GM19452 (cell line): ENCODE measurements around the gene ZNF438.
"Not testable (repeated sequence)": the region's sequence is repeated elsewhere in the genome, so short reads cannot be mapped to it uniquely, and the experiment has no call there.

Experiments
- ATAC-seq: cut with Tn5 transposase; IDR thresholded peaks from one replicate; pipeline ENCODE4 v1.9.1; 2021; ENCODE audit not compliant: unreplicated experiment

Gene ZNF438

DNA sequence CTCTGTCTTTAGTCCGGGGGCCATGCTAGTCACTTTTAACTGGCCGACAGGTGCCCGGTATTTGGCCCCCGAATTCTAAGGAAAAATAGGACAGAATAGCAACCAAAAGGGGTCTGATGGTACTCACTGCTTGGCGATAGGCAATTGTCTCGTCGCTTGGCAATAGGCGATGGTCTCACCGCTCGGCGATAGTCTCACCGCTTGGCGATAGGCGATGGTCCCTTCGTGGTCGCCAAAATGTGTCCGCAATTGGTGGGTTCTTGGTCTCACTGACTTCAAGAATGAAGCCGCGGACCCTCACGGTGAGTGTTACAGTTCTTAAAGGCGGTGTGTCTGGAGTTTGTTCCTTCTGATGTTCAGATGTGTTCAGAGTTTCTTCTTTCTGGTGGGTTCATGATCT is 130.2 kb downstream of the ZNF438 start:
- ATAC-seq, result not testable (repeated sequence)

DNA sequence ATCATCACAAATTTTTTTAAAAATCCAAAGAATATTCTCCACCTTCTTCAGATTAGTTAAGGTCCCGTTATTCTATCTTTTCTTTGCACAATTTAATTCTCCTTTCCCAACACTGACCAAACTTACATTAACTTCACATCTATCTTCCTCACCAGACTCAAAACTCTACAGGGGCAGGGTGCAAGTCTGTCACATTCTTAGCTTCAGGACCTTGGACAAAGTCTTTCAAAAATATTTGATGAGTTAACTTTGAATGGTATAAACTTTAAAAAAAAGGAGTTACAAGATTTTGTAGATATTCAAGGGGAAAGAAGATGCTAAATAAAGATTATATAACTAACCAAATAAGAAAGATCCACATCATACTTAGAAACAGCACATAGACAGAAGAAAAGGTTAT is 132.7 kb downstream of the ZNF438 start:
- no peak for ATAC-seq

DNA sequence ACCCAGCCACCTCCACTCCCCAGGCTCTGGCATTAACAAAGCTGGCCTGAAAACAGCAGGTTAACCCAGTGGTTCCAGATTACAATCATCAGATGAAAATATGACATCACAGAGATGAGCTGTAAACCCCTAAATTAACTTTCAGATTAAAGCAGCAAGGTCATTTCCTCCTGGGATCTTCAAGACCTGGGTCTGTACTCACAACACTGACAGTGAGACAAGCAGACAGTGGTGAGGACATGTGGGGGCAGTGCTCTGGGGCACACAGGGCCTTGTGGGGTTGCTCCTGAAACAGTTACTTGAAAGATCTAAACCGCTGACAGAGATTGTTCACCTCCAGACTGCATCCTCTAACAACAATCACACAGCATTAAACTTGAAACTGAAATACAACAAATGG is 134.1 kb downstream of the ZNF438 start:
- no peak for ATAC-seq

DNA sequence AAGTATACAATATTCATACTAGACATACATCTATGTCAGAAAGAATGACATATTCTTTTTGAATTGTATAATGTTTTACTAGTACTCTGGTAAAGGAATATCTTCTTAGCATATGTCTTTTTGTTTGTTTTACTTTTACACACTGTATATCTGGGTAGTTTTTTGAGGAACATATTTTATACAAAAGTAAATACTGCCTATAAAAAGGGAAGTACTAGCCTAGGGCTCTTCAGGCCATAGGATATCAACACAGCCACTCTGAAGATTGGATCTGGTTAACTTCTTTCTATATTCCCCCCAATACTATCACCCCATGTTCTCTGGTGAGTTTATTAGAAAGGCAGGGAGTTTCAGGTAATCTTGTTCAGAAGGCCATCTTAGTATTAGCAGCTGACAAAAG is 134.6 kb downstream of the ZNF438 start:
- no peak for ATAC-seq

DNA sequence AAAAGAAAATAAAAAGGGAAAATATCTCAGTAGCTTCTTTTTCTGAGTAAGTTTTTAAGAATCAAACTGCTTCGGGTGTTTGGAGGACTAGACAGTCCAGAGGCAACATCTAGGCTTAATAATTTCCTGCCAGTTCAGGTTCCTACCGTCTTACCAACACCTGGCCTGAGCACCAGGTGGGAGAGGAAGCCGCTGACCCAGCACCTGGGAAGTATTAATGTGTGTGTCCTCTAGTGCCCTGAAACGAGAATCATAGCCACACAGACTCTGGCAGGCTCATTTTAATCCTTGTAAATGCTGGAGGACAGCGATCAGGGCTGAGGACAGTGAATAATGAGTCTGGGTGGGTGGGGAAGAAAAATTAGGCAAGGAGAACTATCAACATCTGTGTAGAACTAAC is 137.4 kb downstream of the ZNF438 start:
- ATAC-seq, result no peak

DNA sequence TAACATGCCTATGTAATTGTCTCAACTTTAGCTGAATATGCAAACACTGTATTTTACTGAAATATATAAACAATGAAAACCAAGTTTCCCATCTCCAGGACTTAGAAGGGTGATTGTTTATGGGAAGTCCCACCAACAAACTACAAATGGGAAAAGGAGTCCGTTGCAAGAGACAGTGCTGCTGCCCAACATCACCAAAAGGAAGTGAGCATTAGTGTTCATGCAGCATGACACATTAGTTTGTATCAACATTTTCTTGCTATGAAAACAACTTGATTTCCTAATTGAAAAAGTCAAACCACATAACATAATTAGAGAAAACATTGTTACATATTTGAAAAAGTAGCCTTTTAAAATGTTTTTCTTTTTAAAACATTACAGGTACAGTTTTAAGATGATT is 138.5 kb downstream of the ZNF438 start:
- no peak for ATAC-seq

DNA sequence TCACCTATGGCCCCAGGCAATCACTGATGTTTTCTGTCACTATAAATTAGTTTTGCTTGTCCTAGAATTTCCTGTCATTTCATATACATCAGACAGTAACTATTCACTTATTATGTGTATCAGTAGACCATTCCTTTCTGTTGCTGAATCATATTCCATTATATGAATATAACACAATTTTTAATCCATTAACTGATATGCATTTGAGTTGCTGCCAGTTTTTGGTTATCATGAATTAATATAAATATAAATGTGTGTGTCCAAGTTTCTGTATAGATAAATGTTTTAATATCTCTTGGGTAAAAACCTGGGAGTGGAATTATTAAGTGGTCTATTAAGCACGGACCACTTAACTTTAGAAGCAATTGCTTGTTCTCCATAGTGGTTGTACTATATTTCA is 143.8 kb downstream of the ZNF438 start:
- no peak for ATAC-seq

DNA sequence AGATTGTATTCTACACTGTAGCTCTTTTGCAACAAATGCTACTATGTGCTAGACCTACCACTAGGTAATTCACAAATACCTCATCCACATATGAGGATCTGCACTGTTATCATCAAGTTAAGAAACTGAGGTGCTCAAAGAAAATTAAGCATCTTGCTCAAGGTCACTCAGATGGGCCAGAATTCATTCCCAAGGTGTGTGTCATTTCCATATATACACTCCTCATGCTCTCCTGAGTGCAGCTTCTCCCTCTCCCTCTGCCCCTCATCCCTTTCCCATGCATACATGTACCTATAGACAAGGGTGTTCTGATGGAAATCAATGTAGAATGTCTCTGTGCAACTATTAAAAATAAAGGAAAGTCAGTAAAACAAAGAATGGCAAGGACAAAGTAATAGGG is 146.2 kb downstream of the ZNF438 start:
- ATAC-seq, result no peak

DNA sequence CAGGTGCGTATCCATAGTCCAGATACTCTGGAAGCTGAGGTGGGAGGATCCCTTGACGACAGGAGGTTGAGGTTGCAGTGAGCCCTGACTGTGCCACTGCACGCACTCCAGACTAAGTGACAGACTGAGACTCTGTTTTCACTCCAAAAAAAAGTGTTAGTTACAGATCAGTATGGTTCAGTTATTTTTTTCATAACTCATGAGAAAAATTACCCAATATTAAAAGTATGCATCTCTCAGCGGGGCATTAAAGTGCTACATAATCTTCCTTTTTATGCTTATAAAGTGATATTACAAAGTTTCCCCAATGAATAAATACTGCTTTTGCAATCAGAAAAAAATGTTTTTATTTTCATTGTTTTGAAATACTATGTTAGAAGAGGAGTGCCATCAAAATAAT is 147.9 kb downstream of the ZNF438 start:
- ATAC-seq, result no peak

DNA sequence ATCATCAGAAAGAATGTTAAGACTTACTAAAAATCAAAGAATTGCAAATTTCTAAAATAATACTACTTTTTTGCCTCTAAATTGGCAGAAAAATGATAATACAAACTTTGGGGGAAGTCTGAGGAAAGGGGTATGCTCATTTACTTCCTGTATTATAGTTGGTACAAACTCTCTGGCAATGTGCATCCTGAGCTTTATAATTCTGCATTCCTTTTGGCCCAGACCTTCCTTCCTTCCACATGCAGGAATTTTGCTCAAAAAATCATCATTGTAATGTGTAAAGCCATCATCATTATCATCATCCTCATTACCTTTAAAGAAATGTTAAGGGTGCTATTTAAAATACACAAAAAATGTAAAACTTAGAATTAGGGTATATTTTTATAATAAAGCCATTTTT is 148.5 kb downstream of the ZNF438 start:
- ATAC-seq, result no peak

DNA sequence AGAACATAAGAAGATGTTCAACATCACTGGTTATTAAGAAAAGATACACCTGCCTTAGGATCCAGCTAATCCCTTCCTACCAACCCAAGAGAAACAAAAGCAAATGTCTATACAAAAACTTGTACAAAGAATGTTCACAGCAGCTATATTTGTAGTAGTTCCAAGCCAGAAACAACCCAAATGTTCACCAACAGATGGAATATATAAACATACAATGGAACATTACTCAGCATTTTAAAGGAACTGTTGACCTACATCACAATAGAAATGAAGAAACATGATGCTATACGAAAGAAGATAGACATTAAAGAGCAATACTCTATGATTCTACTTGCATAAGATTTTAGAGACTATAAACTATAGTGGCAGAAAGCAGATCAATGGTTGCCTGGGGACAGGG is 149.4 kb downstream of the ZNF438 start:
- no peak for ATAC-seq

DNA sequence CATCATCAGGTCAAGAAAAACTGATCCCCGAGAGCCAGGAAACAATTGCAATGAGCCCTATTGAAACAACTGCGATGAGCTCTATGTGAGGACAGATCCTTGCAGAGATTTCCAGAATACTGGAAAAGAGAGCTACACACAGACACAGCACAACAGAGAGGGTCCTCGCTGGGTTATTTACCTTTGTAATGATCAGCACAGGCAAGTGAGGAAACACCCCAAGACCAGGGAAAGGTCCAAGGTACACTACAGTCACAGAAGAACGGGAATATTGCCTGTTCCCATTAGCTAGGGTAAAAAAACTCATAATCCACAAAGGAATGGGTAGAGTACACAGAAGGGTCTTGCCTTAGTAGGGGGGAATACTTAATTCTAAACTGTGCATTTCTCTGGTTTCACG is 152.7 kb downstream of the ZNF438 start:
- no peak for ATAC-seq

DNA sequence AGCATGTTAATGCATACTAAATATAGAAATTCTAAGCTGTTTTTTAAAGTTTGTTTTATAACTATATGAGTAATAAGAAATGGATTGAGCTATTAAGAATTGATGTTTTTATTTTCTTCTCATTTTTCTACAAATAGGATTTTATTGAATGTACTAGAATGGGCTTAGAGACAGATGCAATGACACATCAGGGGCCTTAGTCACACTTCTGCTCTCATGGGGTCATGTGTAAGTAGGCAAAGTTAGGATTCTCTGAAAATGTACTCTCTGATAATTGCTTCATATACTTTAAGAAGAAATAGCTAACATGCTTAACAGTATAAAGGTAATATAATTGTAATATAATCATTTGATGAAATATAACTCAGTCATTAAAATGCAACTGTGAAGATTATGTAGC is 154.6 kb downstream of the ZNF438 start:
- no peak for ATAC-seq

DNA sequence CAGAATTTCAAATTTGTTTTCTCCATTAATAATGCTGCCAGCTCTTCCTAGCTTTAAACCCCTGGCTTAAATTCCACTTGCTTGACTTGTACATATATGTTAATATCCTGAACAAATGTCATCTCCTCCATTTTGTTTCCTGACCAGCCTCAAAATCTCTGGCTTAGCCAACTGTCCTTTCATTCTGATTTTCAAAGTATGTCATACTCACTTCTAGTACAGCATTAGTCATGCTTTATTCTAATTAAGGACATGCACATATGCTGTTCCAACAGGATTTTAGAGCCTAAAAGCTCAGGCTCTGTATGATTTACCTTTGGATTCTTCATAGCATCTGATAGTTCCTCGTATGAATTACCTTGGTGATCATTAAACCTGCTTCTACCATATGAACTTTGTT is 158.3 kb downstream of the ZNF438 start:
- no peak for ATAC-seq

DNA sequence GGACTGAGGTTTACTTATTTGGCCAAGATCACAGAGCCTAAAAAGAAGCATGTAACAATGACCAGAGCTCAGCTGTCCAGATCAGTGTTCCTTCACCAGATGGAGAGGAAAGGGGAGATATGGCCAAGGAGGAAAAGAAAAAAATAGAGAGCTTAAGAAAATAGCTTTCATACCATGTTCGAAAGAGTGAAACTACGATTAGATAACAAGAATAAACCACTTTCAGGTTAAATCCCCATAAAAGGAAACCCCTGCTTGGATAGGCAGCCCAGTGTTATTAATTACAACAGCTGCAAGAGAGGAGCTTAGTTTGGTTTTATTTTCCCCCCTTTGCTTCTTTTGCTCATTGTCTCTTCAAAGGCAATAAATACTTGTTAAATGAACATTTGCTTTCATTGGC is 160.8 kb downstream of the ZNF438 start:
- no peak for ATAC-seq

DNA sequence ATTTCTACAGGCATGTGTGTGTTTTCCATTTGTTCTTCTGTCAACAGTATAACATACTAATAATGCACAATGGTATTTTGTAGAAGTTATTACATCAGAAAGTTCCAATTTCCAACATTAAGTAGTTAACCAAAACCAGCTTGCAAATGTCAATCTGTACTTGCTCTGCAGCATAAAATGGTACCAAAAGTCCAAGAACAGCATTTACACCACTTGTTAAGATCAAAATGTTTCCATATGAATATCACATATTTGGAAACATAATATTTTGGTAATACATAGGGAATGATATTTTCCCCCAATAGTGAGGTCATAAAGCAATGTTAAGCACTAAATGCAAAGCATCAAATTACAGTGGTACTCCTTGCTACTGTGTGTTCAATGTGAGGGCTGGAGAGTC is 162.1 kb downstream of the ZNF438 start:
- no peak for ATAC-seq

DNA sequence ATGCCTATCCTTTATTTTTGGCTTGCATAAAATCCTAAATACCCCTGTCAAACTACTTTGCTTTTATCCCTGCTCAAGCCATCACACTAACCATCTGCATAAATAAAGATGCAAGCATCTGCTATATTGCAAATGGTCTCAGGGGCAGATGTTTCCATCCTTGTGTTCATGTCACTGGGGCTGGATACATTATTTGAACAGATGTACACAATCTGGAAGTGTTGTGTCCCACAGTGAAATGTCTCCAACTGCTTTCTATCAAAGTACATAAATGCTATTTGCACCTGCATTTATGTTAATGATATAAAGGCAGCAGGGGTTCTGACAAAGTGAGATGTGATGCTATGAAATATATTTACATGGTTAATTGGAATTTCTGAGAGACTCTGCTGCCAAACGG is 163.1 kb downstream of the ZNF438 start:
- no peak for ATAC-seq

DNA sequence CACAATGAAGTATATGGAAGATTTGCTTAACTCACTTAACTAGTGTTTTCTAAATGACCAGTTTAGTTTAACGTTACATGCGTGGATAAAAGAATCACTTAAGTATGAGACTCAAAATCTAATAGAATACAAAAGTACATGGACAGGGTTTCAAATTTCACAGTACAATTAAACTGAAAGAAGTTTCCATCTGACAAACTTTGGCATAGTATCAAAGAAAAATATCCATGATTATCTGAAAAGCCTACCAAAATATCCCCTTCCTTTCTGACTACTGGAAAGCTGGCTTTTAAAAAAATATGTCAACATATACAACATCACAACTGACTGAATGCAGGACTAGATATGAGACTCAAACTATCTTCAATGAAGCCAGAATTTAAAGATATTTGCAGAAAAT is 164.8 kb downstream of the ZNF438 start:
- no peak for ATAC-seq

DNA sequence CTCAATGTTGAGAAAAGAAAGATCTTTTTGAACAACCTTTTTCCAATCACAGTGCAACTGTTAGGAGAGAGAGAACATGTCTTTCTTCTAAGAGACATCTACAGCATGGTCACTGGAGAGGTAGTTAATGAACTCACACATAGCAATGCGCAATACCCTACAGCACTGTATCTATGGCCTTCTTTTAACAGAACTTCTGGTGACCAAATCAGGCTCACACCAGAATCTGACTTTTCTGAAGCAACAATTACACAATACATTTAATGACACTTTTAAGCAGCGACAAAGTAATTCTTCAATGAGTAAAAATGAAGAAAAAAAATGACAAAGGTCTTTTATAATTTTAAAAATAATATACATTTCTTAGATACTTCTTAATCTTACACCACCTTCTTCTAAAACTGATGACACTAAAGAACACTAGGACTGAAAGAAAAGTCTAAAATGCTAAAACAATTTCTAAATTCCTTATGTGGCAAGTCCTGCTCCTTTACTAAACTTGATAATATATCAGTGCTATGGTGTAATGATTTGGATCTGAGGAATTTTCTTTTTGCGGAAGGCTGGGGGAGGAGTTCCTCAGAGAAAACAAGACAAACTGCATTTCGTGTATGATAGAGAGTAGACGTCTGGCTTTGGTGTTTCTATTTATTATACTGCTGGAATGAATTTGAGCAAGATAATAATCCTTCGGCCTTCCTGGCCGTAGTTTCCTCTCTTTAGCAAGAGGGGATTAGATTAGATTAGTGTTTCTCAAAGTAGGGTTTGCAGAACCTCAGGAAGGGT is 166.3 kb downstream of the ZNF438 start:
- no peak for ATAC-seq

DNA sequence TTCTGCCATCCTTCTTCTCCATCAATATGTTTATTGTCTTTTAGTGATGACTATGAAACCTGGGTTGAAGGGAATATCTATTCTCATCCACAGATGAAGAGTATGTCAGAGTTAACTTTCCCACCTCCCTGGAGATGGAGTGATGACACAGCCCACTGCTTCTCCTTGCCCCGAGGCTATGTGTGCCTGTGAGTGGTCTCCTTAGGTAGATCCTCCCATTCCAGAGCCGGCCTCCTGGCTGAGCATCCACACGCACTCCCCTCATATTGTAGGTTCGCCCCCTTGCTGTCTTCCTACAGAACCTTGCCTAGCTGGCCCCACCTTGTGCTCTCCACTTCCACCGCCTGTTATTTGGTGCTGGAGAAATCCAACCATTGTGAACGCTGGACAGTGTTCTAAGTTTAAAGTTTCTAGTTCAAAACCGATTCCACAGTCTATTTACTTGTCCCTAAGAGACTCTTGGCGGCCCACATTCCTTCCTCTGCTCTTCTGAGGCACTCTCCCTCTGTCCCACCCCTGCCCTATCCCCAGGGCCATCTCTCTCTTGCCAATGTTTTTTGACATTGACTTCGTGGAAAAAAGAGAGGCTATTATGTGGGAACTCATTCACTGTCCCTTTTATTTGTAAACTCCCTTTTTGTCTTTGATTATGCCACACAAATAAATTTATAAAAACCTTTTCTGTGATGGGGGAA is 168.0 kb downstream of the ZNF438 start:
- ATAC-seq, result no peak

DNA sequence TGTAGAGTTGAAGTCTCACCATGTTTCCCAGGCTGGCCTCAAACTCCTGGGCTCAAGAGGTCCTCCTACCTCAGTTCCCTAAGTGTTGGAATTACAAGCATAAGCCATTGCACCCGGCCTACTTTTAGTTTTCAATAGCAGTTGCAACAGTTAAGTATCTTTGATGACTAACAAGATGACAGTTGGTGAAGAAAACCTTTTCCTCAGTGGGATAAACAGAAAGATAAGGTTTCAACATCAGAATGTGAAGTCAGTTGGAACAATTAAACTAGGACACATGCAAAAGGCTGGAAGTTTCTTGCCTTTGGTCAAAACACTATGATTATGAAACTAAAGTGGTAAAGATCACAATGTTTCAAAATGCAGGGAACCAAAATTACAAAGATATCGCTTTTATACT is 169.2 kb downstream of the ZNF438 start:
- ATAC-seq, result no peak

DNA sequence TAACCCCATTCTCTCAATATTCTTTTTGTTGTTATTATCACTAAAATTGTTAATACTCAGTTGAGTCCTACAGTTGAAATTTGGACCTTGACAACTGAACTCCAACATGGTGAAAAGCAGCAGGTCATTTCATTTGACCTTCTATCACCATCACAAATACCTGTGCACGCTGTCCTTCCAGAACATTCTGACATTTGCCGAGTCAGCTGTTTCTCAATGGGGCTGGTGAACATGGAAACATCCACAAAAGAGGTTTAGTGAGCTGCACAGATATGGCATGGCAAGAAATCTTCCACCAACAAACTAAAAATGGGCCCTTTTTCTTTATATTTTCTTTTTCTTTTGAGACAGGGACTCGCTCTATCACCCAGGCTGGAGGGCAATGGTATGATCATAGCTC is 169.7 kb downstream of the ZNF438 start:
- no peak for ATAC-seq

DNA sequence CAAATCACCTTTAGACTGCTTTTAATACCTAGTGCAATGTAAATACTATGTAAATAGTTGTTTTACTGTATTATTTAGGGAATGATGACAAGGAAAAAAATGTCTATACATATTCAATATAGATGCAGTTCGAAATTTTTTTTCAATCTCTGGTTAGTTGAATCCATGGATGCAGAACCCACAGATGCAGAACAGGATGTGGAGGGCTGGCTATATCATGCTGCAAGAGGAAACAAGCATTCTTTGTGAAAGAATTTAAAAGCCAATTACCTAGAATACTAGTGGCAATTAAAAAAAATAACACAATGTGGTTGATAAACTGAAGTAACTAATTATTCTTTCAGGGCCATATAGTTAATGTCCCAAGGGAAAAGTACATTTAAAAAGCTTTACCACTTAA is 170.4 kb downstream of the ZNF438 start:
- no peak for ATAC-seq
